Kidney tubule cell (primary cell): ENCODE measurements around the gene STX12.

ENCODE experiments used
- DNase-seq: peaks from one replicate; pipeline ENCODE4 v3.0.0-alpha.2; 2018; ENCODE audit warnings: low spot score

The STX12 gene

GRCh38 chr1:27772932-27773825, at the start of gene STX12:
TSS of gene STX12 (plus strand) at chr1:27773219. CDS start at chr1:27773308, 89 bp downstream.
- peak; percentile 100 for DNase-seq

- peak; percentile 7 for DNase-seq
These were observed 48.1 kb upstream of the STX12 start for GRCh38 chr1:27724961-27725373.

- peak; percentile 100 for DNase-seq
These were observed 47.4 kb upstream of the STX12 start, which contains the start of gene FAM76A for GRCh38 chr1:27725374-27726172. TSS of gene FAM76A (plus strand) at chr1:27725961. CDS start at chr1:27726081, 120 bp downstream.

GRCh38 chr1:27726173-27727044, 46.6 kb upstream of the STX12 start:
- peak; percentile 57 for DNase-seq

- DNase-seq = peak; percentile 27
These were observed 45.9 kb upstream of the STX12 start for GRCh38 chr1:27727126-27727525.

GRCh38 chr1:27736252-27736651, 36.8 kb upstream of the STX12 start:
- DNase-seq = no peak

- no peak for DNase-seq
These were observed 31.9 kb upstream of the STX12 start for GRCh38 chr1:27741121-27741520.

- no peak for DNase-seq
These were observed 28.5 kb upstream of the STX12 start for GRCh38 chr1:27744556-27744955.

- no peak for DNase-seq
These were observed 27.6 kb upstream of the STX12 start for GRCh38 chr1:27745466-27745865.

GRCh38 chr1:27752360-27752759, 20.7 kb upstream of the STX12 start:
- no peak for DNase-seq

GRCh38 chr1:27755286-27755685, 17.7 kb upstream of the STX12 start:
- DNase-seq = no peak

- DNase-seq = no peak
These were observed 17.2 kb upstream of the STX12 start for GRCh38 chr1:27755865-27756264.

GRCh38 chr1:27759236-27759635, 13.8 kb upstream of the STX12 start:
- DNase-seq = no peak

- no peak for DNase-seq
These were observed 12.6 kb upstream of the STX12 start for GRCh38 chr1:27760426-27760825.

GRCh38 chr1:27762033-27762432, 11.0 kb upstream of the STX12 start:
- DNase-seq = no peak

GRCh38 chr1:27763358-27763757, 9.7 kb upstream of the STX12 start:
- no peak for DNase-seq

GRCh38 chr1:27770293-27770830, 2.7 kb upstream of the STX12 start:
- DNase-seq = no peak

GRCh38 chr1:27772036-27772931, 735 bp upstream of the STX12 start:
- DNase-seq = no peak

GRCh38 chr1:27773826-27774445, 917 bp downstream of the STX12 start:
- peak; percentile 42 for DNase-seq

GRCh38 chr1:27774654-27775053, 1.6 kb downstream of the STX12 start:
- no peak for DNase-seq
